HEK293 (cell line): ENCODE data around the gene GRB2.

ENCODE experiments used
- BCL11A ChIP-seq: fragments of 450-650 bp; formaldehyde crosslinking; IDR thresholded peaks from 2 replicates; pipeline ENCODE4 v1.5.1; 2016; ENCODE audit warnings: low read depth, missing biosample characterization, missing genetic modification characterization
- YY1 ChIP-seq: fragments of 450-650 bp; formaldehyde crosslinking; IDR thresholded peaks from 2 replicates; pipeline ENCODE4 v1.5.1; 2018; ENCODE audit warnings: missing biosample characterization, missing genetic modification characterization
- ZBTB17 ChIP-seq: fragments of 450-650 bp; formaldehyde crosslinking; IDR thresholded peaks from 2 replicates; pipeline ENCODE4 v1.5.1; 2016; ENCODE audit warnings: missing biosample characterization, missing genetic modification characterization
- ZNF292 ChIP-seq: fragments of 450-650 bp; formaldehyde crosslinking; IDR thresholded peaks from 2 replicates; pipeline ENCODE4 v1.5.1; 2016; ENCODE audit warnings: low read depth, missing biosample characterization, missing genetic modification characterization, borderline replicate concordance

DNA sequence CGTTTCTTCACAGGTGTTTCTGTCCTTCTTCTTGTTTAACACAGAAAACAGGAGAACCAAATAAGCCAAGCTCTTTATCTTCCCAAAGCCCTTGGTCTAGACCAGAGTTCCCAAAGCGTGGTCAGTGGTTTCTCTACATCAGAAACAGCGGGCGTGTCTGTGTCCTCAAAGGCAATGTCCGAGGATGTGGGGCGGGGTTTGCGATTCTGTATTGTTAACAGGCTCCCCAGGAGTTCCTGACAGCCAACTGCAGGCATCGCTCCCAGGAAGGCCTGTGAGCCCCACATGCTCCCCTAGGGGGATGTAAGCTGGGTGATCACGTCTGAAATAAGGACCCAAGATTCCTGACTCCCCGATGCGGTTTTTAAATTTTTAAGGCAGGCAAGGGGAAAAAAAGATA is 87.8 kb downstream of the GRB2 start:
- TF ChIP-seq ZBTB17 (tag by site-specific recombination) = no peak
- TF ChIP-seq BCL11A (tag by site-specific recombination) = no peak
- TF ChIP-seq ZNF292 (tag by site-specific recombination) = no peak
- no peak for TF ChIP-seq YY1 (tag by site-specific recombination)
